GM18508 (cell line): ENCODE measurements around the gene SCRN1.

Source experiments
- ATAC-seq: cut with Tn5 transposase; IDR thresholded peaks from one replicate; pipeline ENCODE4 v1.9.1; 2021; ENCODE audit warnings: moderate number of reproducible peaks; ENCODE audit not compliant: insufficient read depth, unreplicated experiment

Gene SCRN1

GRCh38 chr7:30010021-30010420, 20.4 kb upstream of the SCRN1 start:
- ATAC-seq, result no peak

GRCh38 chr7:30005464-30005863, 15.9 kb upstream of the SCRN1 start:
- ATAC-seq, result no peak

DNA sequence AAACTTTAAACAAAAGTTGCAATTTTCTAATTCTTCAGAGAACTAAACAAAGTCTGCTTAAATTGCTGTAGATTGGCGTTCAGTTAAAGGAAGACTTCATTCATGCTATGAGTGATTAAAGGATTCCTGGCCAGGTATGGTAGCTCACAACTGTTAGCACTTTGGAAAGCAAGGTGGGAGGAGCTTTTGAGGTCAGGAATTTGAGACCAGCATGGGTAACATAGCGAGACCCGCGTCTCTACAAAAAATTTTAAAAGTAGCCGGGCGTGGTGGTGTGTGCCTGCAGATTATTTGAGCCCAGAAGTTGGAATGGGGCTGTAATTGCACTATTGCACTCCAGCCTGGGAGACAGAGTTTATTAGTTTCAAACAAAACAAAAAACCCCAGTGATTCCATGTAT, 13.5 kb upstream of the SCRN1 start:
- ATAC-seq, result no peak

DNA sequence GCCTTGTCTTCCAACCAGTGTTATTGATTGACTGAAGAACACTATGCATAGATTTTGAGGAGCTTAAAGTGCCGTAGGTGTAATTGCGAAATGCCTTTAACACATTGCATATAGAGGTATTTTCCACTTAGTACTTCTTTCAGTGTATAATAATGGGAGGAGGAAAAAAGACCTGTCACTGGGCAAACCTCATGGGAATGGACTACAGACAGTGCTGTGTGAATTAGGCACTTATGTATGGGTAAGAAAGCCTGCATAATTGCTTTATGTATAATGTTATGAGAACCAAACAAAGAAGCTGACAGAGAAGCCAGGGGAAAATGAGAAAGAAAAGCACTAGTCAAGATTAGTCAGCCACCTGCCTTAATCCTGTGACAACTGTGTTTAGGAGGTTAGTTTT, 12.4 kb upstream of the SCRN1 start:
- no peak for ATAC-seq

- no peak for ATAC-seq
Observed at GRCh38 chr7:29998489-29998888, 8.9 kb upstream of the SCRN1 start.

GRCh38 chr7:29996321-29996720, 6.7 kb upstream of the SCRN1 start:
- ATAC-seq, result no peak

- no peak for ATAC-seq
Observed at GRCh38 chr7:29995652-29996051, 6.1 kb upstream of the SCRN1 start.

GRCh38 chr7:29993140-29993539, 3.5 kb upstream of the SCRN1 start:
- ATAC-seq, result no peak

DNA sequence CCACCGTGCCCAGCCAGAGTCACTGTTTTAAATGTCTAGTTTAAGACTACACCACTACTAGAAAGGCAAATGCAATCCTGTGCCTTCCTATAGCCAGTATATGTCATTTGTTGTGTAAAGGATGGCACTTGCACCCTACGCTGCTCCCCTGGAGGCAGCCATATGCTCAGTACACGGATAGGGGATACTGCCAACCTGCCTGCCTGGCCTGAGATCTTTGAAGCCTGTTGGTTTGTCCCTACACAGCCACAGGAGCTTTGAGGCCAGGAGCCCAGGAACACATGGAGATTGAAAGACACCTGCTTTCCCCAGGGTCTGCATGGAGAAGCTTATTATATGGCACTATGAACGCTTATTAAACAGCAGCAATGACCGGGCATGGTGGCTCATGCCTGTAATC, 2.3 kb upstream of the SCRN1 start:
- ATAC-seq, result no peak

- no peak for ATAC-seq
Observed at GRCh38 chr7:29990931-29991330, 1.3 kb upstream of the SCRN1 start.

DNA sequence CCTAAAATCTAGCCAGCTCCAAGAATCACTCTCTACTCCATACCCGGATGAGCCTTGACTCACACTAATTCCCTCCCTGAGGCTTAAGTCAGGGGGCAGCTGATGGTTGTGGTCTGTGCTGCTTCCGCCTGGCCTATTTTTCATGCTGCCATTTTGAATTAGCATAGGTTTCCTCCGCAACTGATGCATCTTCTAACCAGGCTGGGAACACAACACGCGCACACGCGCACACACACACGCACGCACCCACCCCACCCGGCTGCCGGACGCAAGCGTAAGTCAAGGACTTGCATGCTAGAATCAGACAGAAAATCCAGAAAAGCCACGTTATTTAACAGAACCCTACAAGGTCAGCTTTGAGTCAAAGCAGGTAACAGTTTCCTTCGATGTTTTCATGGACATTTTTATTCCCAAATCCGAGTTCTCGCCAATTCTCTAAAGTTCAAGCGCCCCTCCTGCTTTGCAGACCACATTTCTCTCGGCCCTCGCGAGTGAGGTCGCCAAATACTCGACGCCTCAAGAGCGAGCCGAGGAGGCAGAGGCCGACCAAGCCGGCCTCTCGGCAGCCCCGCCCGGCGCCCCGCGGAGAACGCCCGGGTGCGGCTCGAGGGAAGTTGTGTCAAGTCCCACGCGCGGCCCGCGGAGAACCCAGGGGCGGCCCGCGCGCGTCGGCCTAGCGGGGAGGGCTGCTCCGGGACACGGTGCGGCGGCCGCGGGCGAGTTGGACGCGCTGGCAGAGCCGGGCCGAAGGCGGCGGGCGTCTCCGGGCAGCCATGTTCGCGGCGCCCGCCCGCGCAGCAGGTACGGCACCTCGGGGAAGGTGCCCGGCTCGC, 961 bp downstream of the SCRN1 start:
- no peak for ATAC-seq

GRCh38 chr7:29987811-29988317, 1.7 kb downstream of the SCRN1 start:
- no peak for ATAC-seq

GRCh38 chr7:29987083-29987482, 2.5 kb downstream of the SCRN1 start:
- ATAC-seq, result no peak

GRCh38 chr7:29980151-29980550, 9.4 kb downstream of the SCRN1 start:
- no peak for ATAC-seq

GRCh38 chr7:29977886-29978651, 11.5 kb downstream of the SCRN1 start:
- no peak for ATAC-seq

DNA sequence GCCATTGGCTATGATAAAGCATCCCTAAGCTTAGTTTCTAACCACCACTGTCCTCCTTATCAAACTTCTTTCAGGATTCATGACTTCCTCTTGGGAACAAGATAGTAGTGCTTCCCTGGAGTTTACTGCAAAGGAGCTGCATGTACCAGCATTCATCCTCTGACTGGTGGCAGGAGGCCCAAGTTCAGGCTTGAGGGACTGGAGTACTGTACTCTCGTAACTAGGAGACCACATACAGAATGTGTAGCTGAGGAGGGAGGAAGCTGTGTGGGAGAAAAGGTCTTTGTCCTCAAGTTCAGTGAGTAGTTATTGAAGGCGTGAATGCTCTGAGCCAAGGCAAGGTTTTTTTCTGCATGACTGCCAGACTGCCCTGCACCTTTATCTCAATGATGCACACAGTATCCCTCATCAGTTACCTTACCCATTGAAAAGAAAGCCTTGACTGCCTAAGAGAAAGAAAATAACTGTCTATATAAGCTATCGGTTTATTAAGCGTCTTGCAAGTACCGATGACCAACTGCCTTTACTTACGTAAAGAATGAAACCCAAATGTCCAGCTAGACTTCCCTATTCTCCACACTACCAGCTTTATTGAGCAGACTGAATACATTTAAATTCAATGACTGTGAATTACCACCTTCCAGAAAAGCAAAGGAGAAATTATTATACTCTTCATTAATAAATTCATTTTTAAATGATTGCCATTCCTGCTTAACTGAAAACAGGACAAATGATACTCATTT, 12.8 kb downstream of the SCRN1 start:
- ATAC-seq, result no peak

GRCh38 chr7:29976266-29976665, 13.3 kb downstream of the SCRN1 start:
- ATAC-seq, result no peak

- ATAC-seq, result no peak
Observed at GRCh38 chr7:29975561-29975960, 14.0 kb downstream of the SCRN1 start.

DNA sequence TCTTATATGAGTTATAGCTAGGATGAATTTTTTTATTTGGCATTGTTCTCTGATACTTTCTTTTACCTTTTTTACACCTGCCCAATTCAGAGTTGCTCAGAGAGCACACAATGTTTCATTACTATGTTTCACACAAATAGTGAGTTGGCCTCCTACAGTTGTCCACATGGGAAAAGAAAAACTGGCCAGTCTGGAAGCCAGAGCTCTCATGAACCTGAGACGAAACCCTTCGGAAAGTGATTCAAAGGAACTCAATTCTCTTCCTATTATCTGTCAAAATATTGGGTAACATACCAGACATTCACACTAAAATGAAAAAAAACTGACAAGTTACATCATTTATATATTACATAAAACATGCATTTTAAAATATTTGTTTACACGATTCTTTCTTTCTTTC, 15.3 kb downstream of the SCRN1 start:
- ATAC-seq, result no peak

GRCh38 chr7:29972315-29972669, 17.3 kb downstream of the SCRN1 start:
- ATAC-seq, result no peak
